OCI-LY1 (cell line): ENCODE results near the gene WWOX.

ENCODE experiments used
- H2AFZ ChIP-seq: fragments of 200-600 bp; sonication (generic), shearing (Covaris generic); 2 replicates; pipeline ENCODE4 v1.6.0; 2014; ENCODE audit warnings: antibody characterized with exemption, mild to moderate bottlenecking, low read length
- H3F3A ChIP-seq: fragments of 200-600 bp; sonication (generic), shearing (Covaris generic); 2 replicates; pipeline ENCODE4 v1.6.0; 2014; ENCODE audit warnings: mild to moderate bottlenecking, antibody characterized with exemption, low read length, moderate library complexity; ENCODE audit not compliant: insufficient read depth
- H3K27ac ChIP-seq: fragments of 200-600 bp; sonication (generic); 2 replicates; pipeline ENCODE4 v1.5.1; 2014; ENCODE audit warnings: low read length, mixed run types, mild to moderate bottlenecking, low read depth; ENCODE audit not compliant: poor library complexity, severe bottlenecking
- H3K27me3 ChIP-seq: fragments of 200-600 bp; sonication (generic); 2 replicates; pipeline ENCODE4 v1.6.0; 2014; ENCODE audit warnings: antibody characterized with exemption, mild to moderate bottlenecking, low read length, moderate library complexity; ENCODE audit not compliant: insufficient read depth
- H3K36me3 ChIP-seq: fragments of 200-600 bp; sonication (generic); 2 replicates; pipeline ENCODE4 v1.6.1; 2014; ENCODE audit warnings: mild to moderate bottlenecking, antibody characterized with exemption, low read length, moderate library complexity, mixed read lengths; ENCODE audit not compliant: insufficient read depth
- H3K4me1 ChIP-seq: fragments of 200-600 bp; sonication (generic); 2 replicates; pipeline ENCODE4 v1.5.1; 2014; ENCODE audit warnings: mild to moderate bottlenecking, low read length, moderate library complexity; ENCODE audit not compliant: insufficient read depth, severe bottlenecking
- H3K4me2 ChIP-seq: fragments of 200-600 bp; sonication (generic), shearing (Covaris generic); 2 replicates; pipeline ENCODE4 v1.6.1; 2014; ENCODE audit warnings: low read length
- H3K4me3 ChIP-seq: fragments of 200-600 bp; sonication (generic); 2 replicates; pipeline ENCODE4 v1.5.1; 2014; ENCODE audit warnings: low read length, low read depth, mild to moderate bottlenecking, mixed read lengths; ENCODE audit not compliant: poor library complexity, severe bottlenecking
- H3K79me2 ChIP-seq: fragments of 200-600 bp; shearing (Covaris generic); 2 replicates; pipeline ENCODE4 v1.6.1; 2016; ENCODE audit warnings: mixed run types, low read length, mixed read lengths; ENCODE audit not compliant: insufficient read depth
- H3K9ac ChIP-seq: fragments of 200-600 bp; sonication (generic), shearing (Covaris generic); 2 replicates; pipeline ENCODE4 v1.6.1; 2014; ENCODE audit warnings: mild to moderate bottlenecking, low read length, mixed read lengths
- H3K9me2 ChIP-seq: fragments of 200-600 bp; sonication (generic), shearing (Covaris generic); 2 replicates; pipeline ENCODE4 v1.6.1; 2014; ENCODE audit warnings: low read depth, mild to moderate bottlenecking, low read length, mixed read lengths
- H3K9me3 ChIP-seq: fragments of 200-600 bp; shearing (Covaris generic); 2 replicates; pipeline ENCODE4 v1.6.1; 2014; ENCODE audit warnings: low read length, mixed read lengths
- H4K20me1 ChIP-seq: fragments of 200-600 bp; sonication (generic), shearing (Covaris generic); 2 replicates; pipeline ENCODE4 v1.6.0; 2016; ENCODE audit warnings: mild to moderate bottlenecking, low read length; ENCODE audit not compliant: insufficient read depth
- EZH2 ChIP-seq: fragments of 200-600 bp; sonication (generic), shearing (Covaris generic); IDR thresholded peaks from 2 replicates; pipeline ENCODE4 v1.8.0; 2017; ENCODE audit warnings: borderline replicate concordance, mixed run types, mild to moderate bottlenecking, antibody characterized with exemption, low read length, moderate library complexity, mixed read lengths
- TF ChIP-seq, protein P1 (sequence below): fragments of 200-600 bp; sonication (generic), shearing (Covaris generic); IDR thresholded peaks from 2 replicates; pipeline ENCODE4 v1.5.1; 2017; ENCODE audit warnings: mild to moderate bottlenecking, antibody characterized with exemption, low read length, moderate library complexity, mixed read lengths

WWOX gene

GRCh38 chr16:78194948-78195347, 95.5 kb downstream of the WWOX start:
- H3K27me3 ChIP-seq: no peaks in the 10 kb centered on the region
- no peaks in the 10 kb centered on the region for H3K36me3 ChIP-seq
- no peaks in the 10 kb centered on the region for H3K9me3 ChIP-seq
- no peak overlapping the region for H2AFZ ChIP-seq
- no peak for TF ChIP-seq EZH2
- TF ChIP-seq, protein P1, sequence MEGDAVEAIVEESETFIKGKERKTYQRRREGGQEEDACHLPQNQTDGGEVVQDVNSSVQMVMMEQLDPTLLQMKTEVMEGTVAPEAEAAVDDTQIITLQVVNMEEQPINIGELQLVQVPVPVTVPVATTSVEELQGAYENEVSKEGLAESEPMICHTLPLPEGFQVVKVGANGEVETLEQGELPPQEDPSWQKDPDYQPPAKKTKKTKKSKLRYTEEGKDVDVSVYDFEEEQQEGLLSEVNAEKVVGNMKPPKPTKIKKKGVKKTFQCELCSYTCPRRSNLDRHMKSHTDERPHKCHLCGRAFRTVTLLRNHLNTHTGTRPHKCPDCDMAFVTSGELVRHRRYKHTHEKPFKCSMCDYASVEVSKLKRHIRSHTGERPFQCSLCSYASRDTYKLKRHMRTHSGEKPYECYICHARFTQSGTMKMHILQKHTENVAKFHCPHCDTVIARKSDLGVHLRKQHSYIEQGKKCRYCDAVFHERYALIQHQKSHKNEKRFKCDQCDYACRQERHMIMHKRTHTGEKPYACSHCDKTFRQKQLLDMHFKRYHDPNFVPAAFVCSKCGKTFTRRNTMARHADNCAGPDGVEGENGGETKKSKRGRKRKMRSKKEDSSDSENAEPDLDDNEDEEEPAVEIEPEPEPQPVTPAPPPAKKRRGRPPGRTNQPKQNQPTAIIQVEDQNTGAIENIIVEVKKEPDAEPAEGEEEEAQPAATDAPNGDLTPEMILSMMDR: no peak
- H3K79me2 ChIP-seq: no peaks in the 10 kb centered on the region
- no peaks in the 10 kb centered on the region for H3K9me2 ChIP-seq
- H3K9ac ChIP-seq: no peak overlapping the region
- peaks cover 2% of the 10 kb centered on the region for H3K4me1 ChIP-seq
- H3K4me2 ChIP-seq: no peak overlapping the region
- H3K4me3 ChIP-seq: no peak overlapping the region
- H3F3A ChIP-seq: no peaks in the 10 kb centered on the region
- no peaks in the 10 kb centered on the region for H4K20me1 ChIP-seq
- H3K27ac ChIP-seq: no peak overlapping the region

DNA sequence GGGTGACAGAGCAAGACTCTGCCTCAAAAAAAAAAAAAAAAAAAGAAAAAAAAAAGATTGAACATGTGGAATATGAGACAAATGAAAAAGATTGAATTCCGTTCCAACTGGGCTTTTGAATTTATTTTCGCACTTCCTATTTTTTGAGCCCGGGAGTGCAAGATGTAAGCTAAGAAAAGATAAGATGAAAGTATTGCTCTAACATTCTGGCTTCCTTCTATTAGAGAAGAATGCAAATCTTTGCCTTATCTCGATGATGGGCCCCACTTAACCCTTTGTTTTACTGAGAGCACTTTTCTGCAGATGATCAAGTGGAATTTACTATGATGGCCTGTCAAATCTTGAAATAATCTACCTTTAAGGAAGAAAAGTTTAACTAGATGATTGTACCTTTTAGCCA, 96.3 kb downstream of the WWOX start:
- H3K4me3 ChIP-seq: no peak overlapping the region
- H3K9ac ChIP-seq: no peak overlapping the region
- no peak overlapping the region for H3K4me2 ChIP-seq
- H3K27ac ChIP-seq: no peak overlapping the region
- H3K27me3 ChIP-seq: no peaks in the 10 kb centered on the region
- H3K9me2 ChIP-seq: no peaks in the 10 kb centered on the region
- no peak overlapping the region for H2AFZ ChIP-seq
- H3K9me3 ChIP-seq: no peaks in the 10 kb centered on the region
- H3K79me2 ChIP-seq: no peaks in the 10 kb centered on the region
- no peak for TF ChIP-seq EZH2
- TF ChIP-seq, protein P1: no peak
- no peaks in the 10 kb centered on the region for H4K20me1 ChIP-seq
- no peaks in the 10 kb centered on the region for H3K36me3 ChIP-seq
- H3F3A ChIP-seq: no peaks in the 10 kb centered on the region
- H3K4me1 ChIP-seq: no peaks in the 10 kb centered on the region

- no peaks in the 10 kb centered on the region for H3K4me1 ChIP-seq
- no peak overlapping the region for H3K27ac ChIP-seq
- H3K79me2 ChIP-seq: no peaks in the 10 kb centered on the region
- H2AFZ ChIP-seq: no peak overlapping the region
- no peaks in the 10 kb centered on the region for H3F3A ChIP-seq
- no peaks in the 10 kb centered on the region for H4K20me1 ChIP-seq
- no peak overlapping the region for H3K4me2 ChIP-seq
- H3K27me3 ChIP-seq: no peaks in the 10 kb centered on the region
- no peak overlapping the region for H3K9ac ChIP-seq
- H3K4me3 ChIP-seq: no peak overlapping the region
- TF ChIP-seq EZH2: no peak
- TF ChIP-seq, protein P1: no peak
- no peaks in the 10 kb centered on the region for H3K9me2 ChIP-seq
- no peaks in the 10 kb centered on the region for H3K36me3 ChIP-seq
- no peaks in the 10 kb centered on the region for H3K9me3 ChIP-seq
Measured at GRCh38 chr16:78196502-78196901, 97.0 kb downstream of the WWOX start.
